PC-3 (cell line): ENCODE results near the gene GALK2.

Experiments used
- CTCF ChIP-seq: fragments of 300-600 bp; sonication (generic); conservative IDR thresholded peaks from 2 replicates; pipeline ENCODE4 v1.5.1; 2017; ENCODE audit warnings: antibody characterized with exemption, low read depth, mild to moderate bottlenecking, low read length
- EZH2 ChIP-seq: fragments of 300-600 bp; sonication (generic); IDR thresholded peaks from one replicate; pipeline ENCODE4 v1.6.1; 2017; ENCODE audit warnings: antibody characterized with exemption, mild to moderate bottlenecking, low read length; ENCODE audit not compliant: unreplicated experiment
- EZH2phosphoT487 ChIP-seq: fragments of 300-600 bp; sonication (generic); IDR thresholded peaks from 2 replicates; pipeline ENCODE4 v1.6.1; 2018; ENCODE audit warnings: mild to moderate bottlenecking, antibody characterized with exemption, low read length, borderline replicate concordance

- TF ChIP-seq CTCF (no peak), EZH2 (no peak), EZH2phosphoT487 (no peak)
Measured at GRCh38 chr15:49379996-49380395, 209.9 kb downstream of the GALK2 start.
